KMS-11 (cell line): Measurements from ENCODE around the gene FCRL2.
A peak's percentile ranks its signal among the peaks of the same experiment; 100 is the strongest.

Experiments
- H2AFZ ChIP-seq: fragments of 200-600 bp; sonication (generic); 2 replicates; pipeline ENCODE4 v1.6.1; 2016; ENCODE audit warnings: antibody characterized with exemption, mixed run types, low read depth
- H3K27ac ChIP-seq: fragments of 200-600 bp; sonication (generic); 2 replicates; pipeline ENCODE4 v1.6.1; 2016; ENCODE audit warnings: mild to moderate bottlenecking, mixed run types
- H3K27me3 ChIP-seq: fragments of 200-600 bp; sonication (generic); 2 replicates; pipeline ENCODE4 v1.6.1; 2017; ENCODE audit warnings: mild to moderate bottlenecking, low read depth, mixed run types, moderate library complexity; ENCODE audit not compliant: insufficient read depth
- H3K36me3 ChIP-seq: fragments of 200-600 bp; sonication (generic); 2 replicates; pipeline ENCODE4 v1.6.1; 2017; ENCODE audit warnings: mild to moderate bottlenecking, mixed run types; ENCODE audit not compliant: insufficient read depth
- H3K4me1 ChIP-seq: fragments of 200-600 bp; sonication (generic); 2 replicates; pipeline ENCODE4 v1.6.1; 2016; ENCODE audit warnings: mild to moderate bottlenecking, low read depth, mixed run types; ENCODE audit not compliant: poor library complexity, severe bottlenecking
- H3K4me2 ChIP-seq: fragments of 200-600 bp; sonication (generic); 2 replicates; pipeline ENCODE4 v1.7.0; 2016; ENCODE audit warnings: mild to moderate bottlenecking, mixed run types
- H3K4me3 ChIP-seq: fragments of 200-600 bp; sonication (generic); IDR thresholded peaks from 2 replicates; pipeline ENCODE4 v1.6.1; 2017; ENCODE audit warnings: low read depth, low read length, mixed read lengths; ENCODE audit not compliant: insufficient read depth
- H3K79me2 ChIP-seq: fragments of 200-600 bp; sonication (generic); 2 replicates; pipeline ENCODE4 v1.6.1; 2016; ENCODE audit warnings: low read depth, mixed run types; ENCODE audit not compliant: insufficient read depth
- H3K9ac ChIP-seq: fragments of 200-600 bp; sonication (generic); 2 replicates; pipeline ENCODE4 v1.6.1; 2016; ENCODE audit warnings: mild to moderate bottlenecking, mixed run types
- H4K20me1 ChIP-seq: fragments of 200-600 bp; sonication (generic); 2 replicates; pipeline ENCODE4 v1.6.1; 2016; ENCODE audit warnings: mild to moderate bottlenecking, mixed run types; ENCODE audit not compliant: insufficient read depth
- TF ChIP-seq, protein P1 (sequence below): fragments of 200-600 bp; sonication (generic); conservative IDR thresholded peaks from 2 replicates; pipeline ENCODE4 v1.6.1; 2017; ENCODE audit warnings: low read depth, mild to moderate bottlenecking, antibody characterized with exemption, low read length, moderate library complexity, mixed read lengths

Gene FCRL2

DNA sequence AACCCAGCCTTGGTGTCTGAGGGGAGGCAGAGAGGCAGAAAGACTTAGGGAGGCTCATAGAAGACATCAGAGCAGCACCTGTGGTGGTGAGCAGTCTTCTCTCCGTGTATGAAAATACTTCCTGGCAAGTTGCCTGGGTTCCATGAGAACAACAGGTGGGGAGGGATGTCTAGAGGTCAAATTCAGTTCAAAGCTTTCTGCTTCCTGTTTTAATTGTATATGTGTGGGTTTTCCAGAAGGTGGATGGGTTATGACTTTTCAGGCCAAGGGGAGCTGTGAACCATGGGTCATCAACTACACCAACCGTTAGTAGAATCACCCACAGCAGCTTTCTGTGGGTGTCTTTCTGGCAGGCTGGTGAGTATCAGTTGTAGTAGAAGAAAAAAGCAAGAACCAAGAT lies 4.1 kb upstream of the FCRL2 start:
- Histone ChIP-seq H3K27me3 (no peaks in the 10 kb centered on the region), H3K9ac (no peak overlapping the region), H2AFZ (no peak overlapping the region), H3K4me2 (peak overlapping the region; percentile 76), H3K36me3 (no peaks in the 10 kb centered on the region), H3K27ac (peak overlapping the region; percentile 32), H3K79me2 (no peaks in the 10 kb centered on the region), H4K20me1 (no peaks in the 10 kb centered on the region), H3K4me3 (no peak overlapping the region), H3K4me1 (peaks cover 63% of the 10 kb centered on the region)
- TF ChIP-seq, protein P1, sequence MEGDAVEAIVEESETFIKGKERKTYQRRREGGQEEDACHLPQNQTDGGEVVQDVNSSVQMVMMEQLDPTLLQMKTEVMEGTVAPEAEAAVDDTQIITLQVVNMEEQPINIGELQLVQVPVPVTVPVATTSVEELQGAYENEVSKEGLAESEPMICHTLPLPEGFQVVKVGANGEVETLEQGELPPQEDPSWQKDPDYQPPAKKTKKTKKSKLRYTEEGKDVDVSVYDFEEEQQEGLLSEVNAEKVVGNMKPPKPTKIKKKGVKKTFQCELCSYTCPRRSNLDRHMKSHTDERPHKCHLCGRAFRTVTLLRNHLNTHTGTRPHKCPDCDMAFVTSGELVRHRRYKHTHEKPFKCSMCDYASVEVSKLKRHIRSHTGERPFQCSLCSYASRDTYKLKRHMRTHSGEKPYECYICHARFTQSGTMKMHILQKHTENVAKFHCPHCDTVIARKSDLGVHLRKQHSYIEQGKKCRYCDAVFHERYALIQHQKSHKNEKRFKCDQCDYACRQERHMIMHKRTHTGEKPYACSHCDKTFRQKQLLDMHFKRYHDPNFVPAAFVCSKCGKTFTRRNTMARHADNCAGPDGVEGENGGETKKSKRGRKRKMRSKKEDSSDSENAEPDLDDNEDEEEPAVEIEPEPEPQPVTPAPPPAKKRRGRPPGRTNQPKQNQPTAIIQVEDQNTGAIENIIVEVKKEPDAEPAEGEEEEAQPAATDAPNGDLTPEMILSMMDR, result no peak

DNA sequence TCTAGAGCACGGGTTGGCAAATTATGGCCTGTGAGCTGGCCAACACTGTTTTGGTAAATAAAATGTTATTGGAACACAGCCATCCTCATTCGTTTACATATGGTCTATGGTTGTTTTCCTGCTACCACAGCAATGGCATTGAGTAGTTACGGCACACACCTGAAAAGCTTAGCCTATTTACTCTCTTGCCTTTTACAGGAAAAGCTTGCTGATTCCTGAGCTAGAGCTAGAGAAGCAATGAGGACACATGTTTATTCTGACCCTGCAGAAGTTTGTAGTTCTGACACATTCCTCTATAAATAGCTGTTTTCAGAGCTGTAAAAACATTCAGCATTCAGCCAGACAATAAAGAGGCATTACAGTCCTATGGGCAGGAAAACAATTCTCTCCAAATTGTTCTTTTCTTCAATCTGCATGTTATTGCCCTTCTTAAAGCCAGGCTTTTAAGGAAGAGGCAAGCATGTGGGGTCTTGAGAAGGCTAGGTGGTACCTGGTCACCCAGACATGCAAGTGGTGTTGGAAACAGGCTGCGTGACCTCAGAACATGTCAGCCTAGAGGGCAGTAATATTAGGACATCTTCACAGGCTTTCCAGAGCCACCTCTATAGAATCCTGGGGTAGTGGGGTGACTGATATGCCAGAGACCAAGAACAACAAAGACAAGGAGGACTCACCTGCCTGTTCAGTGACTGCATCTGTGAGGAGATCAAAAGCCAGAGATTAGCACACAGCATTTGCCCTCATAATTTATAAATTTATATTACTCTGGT lies 1.6 kb downstream of the FCRL2 start:
- Histone ChIP-seq H3K4me1 (peaks cover 66% of the 10 kb centered on the region), H3K36me3 (no peaks in the 10 kb centered on the region), H3K27ac (no peak overlapping the region), H3K4me3 (no peak overlapping the region), H3K27me3 (no peaks in the 10 kb centered on the region), H4K20me1 (no peaks in the 10 kb centered on the region), H2AFZ (no peak overlapping the region), H3K9ac (no peak overlapping the region), H3K4me2 (no peak overlapping the region), H3K79me2 (no peaks in the 10 kb centered on the region)
- TF ChIP-seq, protein P1, result no peak

DNA sequence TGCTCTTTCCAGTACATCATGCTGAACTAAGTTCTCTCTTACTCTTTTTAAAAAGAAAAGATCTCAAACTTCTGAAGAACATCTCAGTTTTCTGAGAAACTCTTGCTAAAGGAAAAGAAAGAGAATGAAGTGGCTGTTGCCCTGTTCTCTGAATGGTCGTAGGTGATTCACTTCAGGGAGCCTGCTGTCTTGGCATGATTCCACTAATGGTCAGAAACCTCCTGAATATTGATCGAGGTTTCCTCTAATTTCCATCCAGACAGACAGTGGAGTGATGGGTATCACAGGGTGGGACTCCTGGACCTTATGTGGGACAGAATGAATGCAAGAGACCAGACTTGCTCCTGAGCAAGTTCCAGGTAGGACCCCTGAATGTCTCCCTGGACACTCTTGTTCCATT lies 2.5 kb downstream of the FCRL2 start:
- TF ChIP-seq, protein P1, result no peak
- peak overlapping the region; percentile 21 for H3K4me2 ChIP-seq
- H4K20me1 ChIP-seq, result no peaks in the 10 kb centered on the region
- H2AFZ ChIP-seq, result peak overlapping the region; percentile 2; the same call in 1 of the 2 replicates
- no peak overlapping the region for H3K27ac ChIP-seq
- no peaks in the 10 kb centered on the region for H3K36me3 ChIP-seq
- peaks cover 63% of the 10 kb centered on the region for H3K4me1 ChIP-seq
- no peaks in the 10 kb centered on the region for H3K79me2 ChIP-seq
- H3K4me3 ChIP-seq, result no peak overlapping the region
- no peaks in the 10 kb centered on the region for H3K27me3 ChIP-seq
- H3K9ac ChIP-seq, result no peak overlapping the region

DNA sequence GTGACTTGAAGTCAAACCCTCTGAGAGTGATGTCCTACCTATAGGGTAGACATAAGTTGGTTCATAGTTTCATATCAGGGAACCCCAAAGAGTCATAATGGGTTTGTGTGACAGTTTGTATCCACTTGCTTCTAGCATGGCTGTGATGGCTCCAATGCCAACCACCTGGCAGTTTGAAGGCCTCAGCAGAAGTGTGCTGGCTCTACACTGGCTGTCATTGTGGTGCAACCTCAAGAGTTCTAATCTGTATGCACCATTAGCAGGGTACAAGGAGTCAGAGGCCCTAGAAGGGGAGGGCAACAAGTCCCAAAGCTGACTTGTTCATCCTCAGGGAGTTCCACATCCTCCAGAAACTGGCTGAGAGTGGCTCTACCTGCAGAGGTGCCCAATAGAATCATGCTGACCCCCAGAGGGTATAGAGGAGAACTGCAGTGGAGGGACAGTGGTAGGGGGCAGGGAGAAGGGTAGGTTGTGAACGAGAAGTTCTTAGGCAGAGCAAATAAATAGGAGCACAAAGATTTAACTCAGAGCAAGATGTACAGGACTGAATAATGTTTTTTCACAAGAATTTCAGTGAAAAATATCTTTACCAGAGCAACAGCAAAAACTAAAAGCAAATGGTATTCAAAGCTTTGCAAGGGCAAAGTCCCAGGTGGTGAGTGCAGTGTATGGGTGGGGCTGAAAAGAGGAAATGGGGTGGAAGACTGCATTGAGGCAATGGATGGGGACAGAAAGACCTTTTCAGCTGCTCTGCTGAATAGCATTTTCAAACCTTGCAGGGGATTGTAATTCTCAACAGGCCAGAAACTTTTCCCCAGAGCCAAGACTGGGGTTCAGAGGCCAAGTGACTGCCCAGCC lies 3.2 kb downstream of the FCRL2 start:
- TF ChIP-seq, protein P1, result peak; percentile 96
- no peak overlapping the region for H3K4me3 ChIP-seq
- H3K27ac ChIP-seq, result no peak overlapping the region
- no peaks in the 10 kb centered on the region for H3K36me3 ChIP-seq
- H3K4me2 ChIP-seq, result peak overlapping the region; percentile 21
- no peaks in the 10 kb centered on the region for H4K20me1 ChIP-seq
- H3K27me3 ChIP-seq, result no peaks in the 10 kb centered on the region
- H2AFZ ChIP-seq, result peak overlapping the region; percentile 2
- H3K4me1 ChIP-seq, result peaks cover 59% of the 10 kb centered on the region
- no peaks in the 10 kb centered on the region for H3K79me2 ChIP-seq
- no peak overlapping the region for H3K9ac ChIP-seq
